Ovary (tissue), 9 donors: Measurements from ENCODE around the gene PRR35. TPM values are rescaled to one million over a fixed set of nuclear protein-coding genes. Genes with fewer than 3 reads are reported as not detected.
"Not testable (repeated sequence)": the region's sequence is repeated elsewhere in the genome, so short reads cannot be mapped to it uniquely, and the experiment has no call there.

Source experiments
- DNase-seq, 5 donors: peaks; one replicate each; pipeline ENCODE4 v3.0.0-alpha.2; 2019 to 2020
- H3K27ac ChIP-seq, 2 donors: fragments of 200-600 bp; one replicate each; pipeline versions ENCODE4 v1.5.1 to v1.8.0; 2019 to 2022
- H3K27me3 ChIP-seq: fragments of 200-600 bp; one replicate; pipeline ENCODE4 v1.8.0; 2022
- H3K36me3 ChIP-seq: fragments of 200-600 bp; sonication (generic); one replicate; pipeline ENCODE4 v1.5.1; 2019
- H3K4me1 ChIP-seq: one replicate; pipeline ENCODE4 v1.8.1; 2013; ENCODE audit warnings: mild to moderate bottlenecking, moderate library complexity; ENCODE audit not compliant: insufficient read depth
- H3K4me3 ChIP-seq: fragments of 200-600 bp; sonication (generic); one replicate; pipeline ENCODE4 v1.5.1; 2017
- H3K9me3 ChIP-seq, 2 donors: fragments of 200-600 bp in 1 of 2; sonication (generic) in 1 of 2; one replicate each; pipeline versions ENCODE4 v1.5.1 to v1.8.1; 2013 to 2019; ENCODE audit warnings: mild to moderate bottlenecking in 1 of 2, moderate library complexity in 1 of 2
- CTCF ChIP-seq, 3 donors: fragments of 450-650 bp in 2 of 3; fragments of 200-600 bp in 1 of 3; IDR thresholded peaks; one replicate each; pipeline versions ENCODE4 v1.5.1 to v1.8.0; 2016 to 2022; ENCODE audit warnings: antibody characterized with exemption in 3 of 3, mild to moderate bottlenecking in 1 of 3
- EP300 ChIP-seq: sonication (generic); formaldehyde crosslinking; IDR thresholded peaks from one replicate; pipeline ENCODE4 v1.6.1; 2017; ENCODE audit warnings: antibody characterized with exemption
- POLR2A ChIP-seq: fragments of 450-650 bp; IDR thresholded peaks from one replicate; pipeline ENCODE4 v1.6.1; 2017; ENCODE audit warnings: antibody characterized with exemption, mild to moderate bottlenecking, moderate library complexity
- WGBS, 3 donors: extraction: QIAGEN DNeasy Blood & Tissue Kit in 1 of 3; methylation state at CpG; one replicate each; pipeline versions ENCODE4 v1.1.5 to v1.1.7; 2013 to 2017; 5-methylcytosine and 5-hydroxymethylcytosine counted together
- intact Hi-C, 4 donors: fragments of 100-400 bp; cut with DNase I; formaldehyde crosslinking; loops; one replicate each; pipeline versions ENCODE4 v1.11.0 to v1.15.1; 2022 to 2023
- polyA plus RNA-seq, 2 donors: library from polyadenylated mRNA; stranded (reverse); fragments of 200-250 nt in 1 of 2; fragments of 350-450 nt in 1 of 2; fragmentation: Illumina TruSeq in 1 of 2; extraction: RNeasy Lipid Tissue Mini Kit (QIAGEN cat#74804) in 1 of 2; gene quantifications; one replicate each; pipeline ENCODE4 v1.2.3, GENCODE V29; 2013 to 2014
- total RNA-seq, 7 donors: library from RNA; depleted of rRNA in 2 of 7; stranded (reverse); fragments of >200 nt in 2 of 7; fragmentation: NEBNext Ultra II Directional in 3 of 7; extraction: Animal tissue kit (Norgen Biotek cat#: 25700) in 3 of 7; gene quantifications; one replicate each; pipeline versions ENCODE4 v1.1.0 to v1.2.4, GENCODE V29; 2016 to 2023
- donor health status: DM: no; HTN: no; CAD: no; lungs with moderate emphysema.
- donor health status: DM: no; HTN: no; CAD: no.
- donor health status: Bipolar disorder and iron deficiency.
- donor health status: DM: yes; HTN: yes; CAD: no.
- donor health status: DM: no; HTN: no; CAD: no.
- donor health status: DM: yes; HTN: yes; CAD: no.

PRR35 gene
- total and polyA plus RNA-seq, 9 donors: not detected

- WGBS, 3 donors: 83 to 85% (median 84%) methylated on average over 16 of the region's 16 CpGs
- no peak for DNase-seq
Observed at GRCh38 chr16:593807-594206, 33.6 kb downstream of the PRR35 start.

GRCh38 chr16:595094-595528 is 34.9 kb downstream of the PRR35 start:
- no peak overlapping the region for H3K4me3 ChIP-seq
- peaks cover 7% of the 10 kb centered on the region for H3K4me1 ChIP-seq
- 81 to 87% (median 82%) methylated on average over 14 to 18 of the region's 18 CpGs for WGBS, 3 donors
- no peaks in the 10 kb centered on the region for H3K9me3 ChIP-seq
- DNase-seq: no peak
- no peaks in the 10 kb centered on the region for H3K36me3 ChIP-seq
- intact Hi-C loops: no loop called here
- H3K27ac ChIP-seq: no peak overlapping the region
- no peak for TF ChIP-seq CTCF (IDR thresholded peaks at IDR 0.05)
- TF ChIP-seq POLR2A: no peak
- TF ChIP-seq EP300: no peak
- no peaks in the 10 kb centered on the region for H3K27me3 ChIP-seq

More at GRCh38 chr16:593807-594206, 33.6 kb downstream of the PRR35 start:
- intact Hi-C loops: loop anchor here in 2 of 4 donors (5.0 kb wide), 2 partner anchors 33 to 43 kb away; partner anchors contain the start of gene METTL26 (in 1 of the 2)
- Histone ChIP-seq H3K9me3 (no peaks in the 10 kb centered on the region), H3K4me1 (peaks cover 7% of the 10 kb centered on the region), H3K27ac (no peak overlapping the region), H3K27me3 (no peaks in the 10 kb centered on the region), H3K36me3 (no peaks in the 10 kb centered on the region), H3K4me3 (no peak overlapping the region)
- TF ChIP-seq EP300: no peak
- TF ChIP-seq CTCF (IDR thresholded peaks at IDR 0.05): no peak
- TF ChIP-seq POLR2A: no peak

GRCh38 chr16:595942-596735 is 35.9 kb downstream of the PRR35 start:
- WGBS, 3 donors: 91 to 95% (median 92%) methylated on average over 34 of the region's 34 CpGs
- Histone ChIP-seq H3K27ac (no peak overlapping the region), H3K27me3 (no peaks in the 10 kb centered on the region), H3K36me3 (no peaks in the 10 kb centered on the region), H3K4me1 (peaks cover 1% of the 10 kb centered on the region), H3K4me3 (no peak overlapping the region), H3K9me3 (no peaks in the 10 kb centered on the region)
- intact Hi-C loops: no loop called here
- DNase-seq: no peak
- no peak for TF ChIP-seq POLR2A
- no peak for TF ChIP-seq CTCF (IDR thresholded peaks at IDR 0.05)
- no peak for TF ChIP-seq EP300

GRCh38 chr16:596736-597060 is 36.5 kb downstream of the PRR35 start:
- TF ChIP-seq EP300: no peak
- DNase-seq: no peak
- intact Hi-C loops: no loop called here
- no peaks in the 10 kb centered on the region for H3K36me3 ChIP-seq
- H3K4me3 ChIP-seq: no peak overlapping the region
- 91 to 93% (median 92%) methylated on average over 12 of the region's 12 CpGs for WGBS, 3 donors
- H3K27ac ChIP-seq: no peak overlapping the region
- H3K27me3 ChIP-seq: no peaks in the 10 kb centered on the region
- no peaks in the 10 kb centered on the region for H3K9me3 ChIP-seq
- H3K4me1 ChIP-seq: no peaks in the 10 kb centered on the region

GRCh38 chr16:597655-598054 is 37.5 kb downstream of the PRR35 start:
- H3K27me3 ChIP-seq, H3K36me3 ChIP-seq, H3K4me1 ChIP-seq, H3K27ac ChIP-seq, intact Hi-C loops, H3K9me3 ChIP-seq, DNase-seq, H3K4me3 ChIP-seq: not testable (repeated sequence)
- 94 to 96% (median 96%) methylated on average over 7 of the region's 7 CpGs for WGBS, 3 donors
